HepG2 (cell line): ENCODE data around the gene SLC13A3. TPM values are rescaled to one million over a fixed set of nuclear protein-coding genes. Genes with fewer than 3 reads are reported as not detected.

ENCODE experiments used
- ATAC-seq: fragments of 200-7000 bp; cut with Tn5 transposase; 3 replicates; pipeline ENCODE4 v1.9.1; 2020; ENCODE audit warnings: mild to moderate bottlenecking, moderate library complexity
- BruUV-seq: library from RNA; stranded (reverse); fragments of 400-500 nt; replicated peaks from 2 replicates; lab custom pipeline; 2021; lab: Mats Ljungman, UMichigan
- CTCF ChIA-PET: fragments of 300-600 bp; formaldehyde crosslinking; extraction: SDS; loops from one replicate; lab custom pipeline; 2021; ENCODE audit warnings: low total read pairs, inconsistent platforms, low intra/inter-chr PET ratio; lab: Yijun Ruan, JAX
- POLR2A ChIA-PET: fragments of 350-600 bp; sonication (Branson Sonifier 250); formaldehyde crosslinking; loops from one replicate; lab custom pipeline; 2020; ENCODE audit warnings: antibody characterized with exemption, inconsistent platforms; lab: Yijun Ruan, JAX
- DNase-seq: peaks from one replicate; pipeline ENCODE4 v3.0.0-alpha.2; 2015; ENCODE audit warnings: low spot score
- FAIRE-seq: peaks from 3 replicates; lab custom pipeline; 2011; peaks lifted over from hg19 to GRCh38; lab: Jason Lieb, UNC
- H2AFZ ChIP-seq: one replicate; pipeline ENCODE4 v1.6.1; 2011; ENCODE audit warnings: low read length, inconsistent platforms
- H3K27ac ChIP-seq: fragments of 300-600 bp; 3 replicates; pipeline ENCODE4 v1.8.0; 2011; ENCODE audit warnings: mixed run types, mild to moderate bottlenecking, mixed read lengths, low read length, inconsistent platforms; ENCODE audit not compliant: insufficient read depth; ENCODE audit errors: extremely low read length
- H3K27me3 ChIP-seq, 2 experiments: fragments of 200-600 bp in 1 of 2; 2 replicates in 1 of 2; 3 replicates in 1 of 2; pipeline versions ENCODE4 v1.6.0 to v1.8.0; 2011; ENCODE audit warnings: low read length in 2 of 2, mild to moderate bottlenecking in 2 of 2, moderate library complexity in 2 of 2, inconsistent platforms in 1 of 2; ENCODE audit not compliant: insufficient read depth in 2 of 2, control insufficient read depth in 1 of 2
- H3K36me3 ChIP-seq, 2 experiments: fragments of 200-600 bp in 1 of 2; replicated peaks in 1 of 2; 2 replicates in 1 of 2; 3 replicates in 1 of 2; pipeline versions ENCODE4 v1.5.1 to v1.8.0; 2011; ENCODE audit warnings: low read length in 2 of 2, inconsistent platforms in 1 of 2; ENCODE audit not compliant: insufficient read depth in 2 of 2, control insufficient read depth in 1 of 2
- H3K4me1 ChIP-seq: 2 replicates; pipeline ENCODE4 v1.5.1; 2012; ENCODE audit warnings: low read length, inconsistent platforms; ENCODE audit not compliant: insufficient read depth
- H3K4me2 ChIP-seq: 2 replicates; pipeline ENCODE4 v1.6.0; 2011; ENCODE audit warnings: low read depth, low read length, inconsistent platforms
- H3K4me3 ChIP-seq, 3 experiments: fragments of 200-600 bp in 1 of 3; sonication (generic), shearing (Covaris generic) in 1 of 3; replicated peaks in 1 of 3; 2 replicates each; pipeline ENCODE4 v1.5.1; 2011 to 2016; ENCODE audit warnings: low read length in 3 of 3, inconsistent platforms in 2 of 3, low read depth in 2 of 3, mild to moderate bottlenecking in 2 of 3, control low read depth in 1 of 3, mixed read lengths in 1 of 3; ENCODE audit not compliant: insufficient read depth in 1 of 3
- H3K79me2 ChIP-seq: one replicate; pipeline ENCODE4 v1.6.1; 2011; ENCODE audit warnings: low read length, inconsistent platforms; ENCODE audit not compliant: insufficient read depth
- H3K9ac ChIP-seq: 2 replicates; pipeline ENCODE4 v1.6.0; 2011; ENCODE audit warnings: mild to moderate bottlenecking, low read depth, low read length, inconsistent platforms; ENCODE audit not compliant: insufficient read depth
- H3K9me3 ChIP-seq: 2 replicates; pipeline ENCODE4 v1.5.1; 2012; ENCODE audit warnings: mild to moderate bottlenecking, low read length
- H4K20me1 ChIP-seq: 2 replicates; pipeline ENCODE4 v1.6.0; 2011; ENCODE audit warnings: inconsistent platforms, mild to moderate bottlenecking, low read length, moderate library complexity; ENCODE audit not compliant: insufficient read depth
- ETV5 ChIP-seq: IDR thresholded peaks from 2 replicates; pipeline ENCODE4 v1.6.1; 2018; ENCODE audit warnings: missing biosample characterization, missing genetic modification reagents, inconsistent platforms, borderline replicate concordance
- EZH2 ChIP-seq: conservative IDR thresholded peaks from 2 replicates; pipeline ENCODE4 v1.6.1; 2012; ENCODE audit warnings: mild to moderate bottlenecking, low read depth, low read length, moderate library complexity
- FOXM1 ChIP-seq: sonication (generic); formaldehyde crosslinking; IDR thresholded peaks from 2 replicates; pipeline ENCODE4 v1.5.0; 2020; ENCODE audit warnings: missing genetic modification reagents
- PAWR ChIP-seq: sonication (generic); formaldehyde crosslinking; IDR thresholded peaks from 2 replicates; pipeline ENCODE4 v1.4.0; 2020; ENCODE audit warnings: missing genetic modification reagents, mild to moderate bottlenecking, borderline replicate concordance
- PAXIP1 ChIP-seq: sonication (generic); formaldehyde crosslinking; conservative IDR thresholded peaks from 2 replicates; pipeline ENCODE4 v1.4.0; 2020; ENCODE audit warnings: mild to moderate bottlenecking, missing genetic modification reagents, moderate library complexity
- SAFB2 ChIP-seq: sonication (generic); formaldehyde crosslinking; IDR thresholded peaks from 2 replicates; pipeline ENCODE4 v1.5.1; 2020; ENCODE audit warnings: missing genetic modification reagents, low read depth, mild to moderate bottlenecking, borderline replicate concordance
- SIX1 ChIP-seq: sonication (generic); formaldehyde crosslinking; IDR thresholded peaks from 2 replicates; pipeline ENCODE4 v1.4.0; 2020; ENCODE audit warnings: missing genetic modification reagents, borderline replicate concordance
- ZBTB21 ChIP-seq: sonication (generic); formaldehyde crosslinking; IDR thresholded peaks from 2 replicates; pipeline ENCODE4 v1.4.0; 2020; ENCODE audit warnings: missing genetic modification reagents
- ZNF251 ChIP-seq: sonication (generic); formaldehyde crosslinking; IDR thresholded peaks from 2 replicates; pipeline ENCODE4 v1.9.0; 2021; ENCODE audit warnings: mild to moderate bottlenecking, missing genetic modification reagents
- ZNF260 ChIP-seq: sonication (generic); formaldehyde crosslinking; IDR thresholded peaks from 2 replicates; pipeline ENCODE4 v1.4.0; 2020; ENCODE audit warnings: missing genetic modification reagents, low read depth, mild to moderate bottlenecking, borderline replicate concordance
- ZNF496 ChIP-seq: sonication (generic); formaldehyde crosslinking; IDR thresholded peaks from 2 replicates; pipeline ENCODE4 v1.8.1; 2023; ENCODE audit warnings: mild to moderate bottlenecking, moderate library complexity, missing genetic modification reagents; ENCODE audit not compliant: insufficient replicate concordance
- ZNF546 ChIP-seq: sonication (generic); formaldehyde crosslinking; conservative IDR thresholded peaks from 2 replicates; pipeline ENCODE4 v1.8.1; 2023; ENCODE audit warnings: mild to moderate bottlenecking, missing genetic modification reagents
- WGBS: methylation state at CpG from one replicate; pipeline ENCODE4 v1.1.6; 2017; ENCODE audit warnings: low lambda C conversion rate; 5-methylcytosine and 5-hydroxymethylcytosine counted together
- in situ Hi-C: cut with HindIII; loops from 2 replicates; pipeline ENCODE4 v1.10.0; 2017; ENCODE audit warnings: low pct_unique_long_range_greater_than_20kb; ENCODE audit not compliant: extremely low pct_ligation_motif_present
- intact Hi-C: fragments of 100-400 bp; cut with micrococcal nuclease; formaldehyde crosslinking; loops from one replicate; pipeline ENCODE4 v1.10.0; 2022; ENCODE audit not compliant: unreplicated experiment
- polyA plus RNA-seq, 8 experiments: library from polyadenylated mRNA; depleted of rRNA in 3 of 8; stranded (reverse) in 7 of 8; unstranded in 1 of 8; fragments of >200 nt; fragmentation: Illumina TruSeq in 4 of 8; extraction: Trizol in 4 of 8; gene quantifications; 2 replicates each; pipeline versions ENCODE4 v1.2.1 to v1.2.3, GENCODE V29; 2011 to 2016; ENCODE audit warnings: low read depth in 4 of 8, missing spikeins in 1 of 8, mixed read lengths in 1 of 8; ENCODE audit not compliant: insufficient read depth in 1 of 8
- total RNA-seq, 5 experiments: library from RNA; depleted of rRNA; stranded (reverse); fragments of >200 nt; fragmentation: Illumina TruSeq; extraction: Trizol; gene quantifications; 2 replicates each; pipeline ENCODE4 v1.2.3, GENCODE V29; 2016; ENCODE audit warnings: low read depth in 1 of 5
- TF ChIP-seq, protein P1 (sequence below): IDR thresholded peaks from 2 replicates; pipeline ENCODE4 v1.6.1; 2016; ENCODE audit warnings: missing compliant biosample characterization, missing genetic modification reagents, borderline replicate concordance
- TF ChIP-seq, protein P2 (sequence below), 2 experiments: sonication (generic) in 1 of 2; formaldehyde crosslinking in 1 of 2; IDR thresholded peaks; 2 replicates each; pipeline versions ENCODE4 v1.4.0 to v1.6.1; 2018 to 2020; ENCODE audit warnings: missing genetic modification reagents in 2 of 2, borderline replicate concordance in 1 of 2, low read depth in 1 of 2, mild to moderate bottlenecking in 1 of 2, missing biosample characterization in 1 of 2

Gene SLC13A3
- total and polyA plus RNA-seq, 2 of the 13 experiments (the other 11 are each of a cell fraction or from before 2014, with no cell fraction given): 66.5 to 76.0 TPM

DNA sequence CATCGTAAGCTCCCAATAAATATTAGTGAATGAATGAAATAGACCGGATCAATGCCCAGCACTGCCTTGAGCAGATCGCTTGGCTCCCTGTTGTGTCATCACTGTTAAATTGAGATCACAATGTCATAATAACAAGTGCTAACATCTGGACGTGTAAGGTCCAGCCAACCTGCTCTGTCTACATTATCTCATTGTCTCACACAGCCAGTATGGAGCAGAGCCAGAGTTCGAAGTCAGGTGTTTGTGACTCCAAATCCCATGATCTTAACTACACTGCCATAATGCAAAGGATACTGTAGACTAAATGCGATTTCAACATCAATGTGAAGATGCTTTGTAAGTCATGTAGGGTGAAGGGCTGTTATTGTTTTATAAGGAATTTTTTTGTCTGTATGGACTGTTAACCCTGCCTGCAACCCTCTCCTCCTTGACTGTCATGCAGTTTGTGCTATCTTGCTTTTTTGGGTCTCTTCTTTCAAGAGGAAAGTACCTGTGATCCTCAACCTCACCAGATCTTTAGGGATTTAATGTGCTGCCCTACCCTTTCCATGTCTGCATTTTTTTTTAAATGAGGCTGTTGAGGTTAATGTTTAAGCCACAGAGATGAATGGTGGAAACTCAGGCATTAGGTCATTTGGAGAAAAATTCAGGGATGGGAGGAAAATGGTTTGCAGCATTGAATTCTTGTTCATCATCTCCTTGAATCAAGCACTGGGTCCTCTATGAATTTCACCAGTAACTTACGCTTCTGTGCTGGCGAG, 51.9 kb downstream of the SLC13A3 start (continued):
- TF ChIP-seq ZBTB21 (CRISPR knock-in tag) (peak; percentile 84; the same call in 1 of the 2 replicates), PAXIP1 (CRISPR knock-in tag) (peak; percentile 30; the same call in 1 of the 2 replicates), EZH2 (no peak), PAWR (CRISPR knock-in tag) (no peak), SAFB2 (no peak)

DNA sequence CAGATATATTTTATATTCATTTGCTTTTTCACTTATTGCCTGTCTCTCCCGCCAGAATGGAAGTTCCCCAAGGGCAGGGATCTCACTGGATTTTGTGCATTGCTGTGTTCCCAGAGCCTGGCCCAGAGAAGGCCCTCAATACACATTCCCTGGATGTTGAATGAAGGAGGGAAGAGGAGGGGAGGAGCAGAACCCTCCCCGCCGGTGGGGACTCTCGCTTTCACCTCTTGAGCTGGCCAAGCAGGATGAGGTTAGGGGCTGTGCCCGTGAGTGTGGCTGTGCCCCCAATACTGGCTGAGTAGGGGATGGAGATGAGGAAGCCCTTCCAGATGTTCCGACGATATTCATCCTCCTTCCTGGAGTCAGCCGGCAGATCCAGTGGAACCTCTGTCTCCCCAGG, 55.3 kb downstream of the SLC13A3 start:
- no peak for ATAC-seq
- no TSS peak for BruUV-seq
- TF ChIP-seq FOXM1 (CRISPR knock-in tag) (no peak), ZNF546 (CRISPR knock-in tag) (no peak), ZNF496 (CRISPR knock-in tag) (no peak), ETV5 (CRISPR knock-in tag) (no peak), ZNF251 (CRISPR knock-in tag) (no peak), ZNF260 (CRISPR knock-in tag) (no peak), SIX1 (CRISPR knock-in tag) (no peak)
- TF ChIP-seq, protein P1, sequence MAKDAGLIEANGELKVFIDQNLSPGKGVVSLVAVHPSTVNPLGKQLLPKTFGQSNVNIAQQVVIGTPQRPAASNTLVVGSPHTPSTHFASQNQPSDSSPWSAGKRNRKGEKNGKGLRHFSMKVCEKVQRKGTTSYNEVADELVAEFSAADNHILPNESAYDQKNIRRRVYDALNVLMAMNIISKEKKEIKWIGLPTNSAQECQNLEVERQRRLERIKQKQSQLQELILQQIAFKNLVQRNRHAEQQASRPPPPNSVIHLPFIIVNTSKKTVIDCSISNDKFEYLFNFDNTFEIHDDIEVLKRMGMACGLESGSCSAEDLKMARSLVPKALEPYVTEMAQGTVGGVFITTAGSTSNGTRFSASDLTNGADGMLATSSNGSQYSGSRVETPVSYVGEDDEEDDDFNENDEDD (CRISPR knock-in tag): no peak
- TF ChIP-seq, protein P2, sequence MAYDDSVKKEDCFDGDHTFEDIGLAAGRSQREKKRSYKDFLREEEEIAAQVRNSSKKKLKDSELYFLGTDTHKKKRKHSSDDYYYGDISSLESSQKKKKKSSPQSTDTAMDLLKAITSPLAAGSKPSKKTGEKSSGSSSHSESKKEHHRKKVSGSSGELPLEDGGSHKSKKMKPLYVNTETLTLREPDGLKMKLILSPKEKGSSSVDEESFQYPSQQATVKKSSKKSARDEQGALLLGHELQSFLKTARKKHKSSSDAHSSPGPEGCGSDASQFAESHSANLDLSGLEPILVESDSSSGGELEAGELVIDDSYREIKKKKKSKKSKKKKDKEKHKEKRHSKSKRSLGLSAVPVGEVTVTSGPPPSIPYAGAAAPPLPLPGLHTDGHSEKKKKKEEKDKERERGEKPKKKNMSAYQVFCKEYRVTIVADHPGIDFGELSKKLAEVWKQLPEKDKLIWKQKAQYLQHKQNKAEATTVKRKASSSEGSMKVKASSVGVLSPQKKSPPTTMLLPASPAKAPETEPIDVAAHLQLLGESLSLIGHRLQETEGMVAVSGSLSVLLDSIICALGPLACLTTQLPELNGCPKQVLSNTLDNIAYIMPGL (CRISPR knock-in tag; IDR thresholded peaks at IDR 0.05; ENCODE audit: borderline replicate concordance in 1 of 2, low read depth in 1 of 2): no peak

More for the DNA sequence above, 55.3 kb downstream of the SLC13A3 start:
- WGBS: 90% methylated on average over 8 of the region's 8 CpGs
- no peak overlapping the region for H3K4me2 ChIP-seq
- DNase-seq (no peak), FAIRE-seq (no peak)
- H3K79me2 ChIP-seq: no peaks in the 10 kb centered on the region
- no peaks in the 10 kb centered on the region for H4K20me1 ChIP-seq
- H3K9ac ChIP-seq: no peak overlapping the region
- POLR2A ChIA-PET: no interaction called here
- no peak overlapping the region for H2AFZ ChIP-seq
- in situ Hi-C loops (no loop called here), intact Hi-C loops (no loop called here)
- H3K27ac ChIP-seq: no peak overlapping the region
- H3K36me3 ChIP-seq: peaks cover 0 to 19% of the 10 kb centered on the region in 2 experiments; a peak in 3 of 5 replicates
- H3K4me3 ChIP-seq: no peak overlapping the region
- H3K4me1 ChIP-seq: peaks cover 29% of the 10 kb centered on the region
- CTCF ChIA-PET: no interaction called here
- no peaks in the 10 kb centered on the region for H3K27me3 ChIP-seq
- H3K9me3 ChIP-seq: no peaks in the 10 kb centered on the region
